Dendritic cell treated with granulocyte-macrophage colony-stimulating factor and Interleukin-4, amounts not matched to agents 40 ng/mL and 50 ng/mL, for 4 days (primary cell): Measurements from ENCODE around the gene NFATC2.
A peak's percentile ranks its signal among the peaks of the same experiment; 100 is the strongest.

Experiments used
- H3K27ac Mint-ChIP-seq: one replicate; pipeline ENCODE4 v1.8.0; 2022; ENCODE audit warnings: mild to moderate bottlenecking, mixed read lengths
- H3K27me3 Mint-ChIP-seq: one replicate; pipeline ENCODE4 v1.8.0; 2022; ENCODE audit warnings: mild to moderate bottlenecking, mixed read lengths
- H3K36me3 Mint-ChIP-seq: one replicate; pipeline ENCODE4 v1.8.0; 2022; ENCODE audit warnings: low read depth, mixed read lengths
- H3K4me1 Mint-ChIP-seq: one replicate; pipeline ENCODE4 v1.8.0; 2022; ENCODE audit warnings: low read depth, mixed read lengths
- H3K4me3 Mint-ChIP-seq: one replicate; pipeline ENCODE4 v1.8.0; 2022; ENCODE audit warnings: mild to moderate bottlenecking, moderate library complexity, mixed read lengths
- H3K9me3 Mint-ChIP-seq: one replicate; pipeline ENCODE4 v1.8.0; 2022; ENCODE audit warnings: mixed read lengths
- intact Hi-C: fragments of 100-400 bp; cut with micrococcal nuclease; formaldehyde crosslinking; loops from one replicate; pipeline ENCODE4 v1.15.0; 2022

The NFATC2 gene

DNA sequence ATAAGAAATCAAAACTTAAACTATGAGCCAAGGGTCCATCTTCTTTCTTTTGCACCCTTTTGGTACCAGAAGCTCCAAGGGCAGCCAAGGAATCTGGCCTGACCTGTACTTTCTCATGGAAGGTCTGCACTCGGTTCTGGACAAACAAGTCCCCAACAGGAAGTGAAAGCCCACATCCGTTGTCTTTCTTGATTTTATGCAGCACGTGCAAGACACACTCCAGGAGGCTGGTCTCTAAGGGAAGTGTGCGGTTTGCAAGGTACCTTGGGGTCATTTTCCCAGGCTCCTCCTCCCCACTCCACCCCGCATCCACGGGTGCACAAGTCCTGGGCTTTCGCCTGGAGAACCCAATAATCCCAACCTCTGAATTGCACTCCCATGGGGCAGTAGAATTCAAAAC lies 101.9 kb downstream of the NFATC2 start:
- Mint-ChIP-seq H3K4me1 (peaks cover 43% of the 10 kb centered on the region), H3K36me3 (peaks cover 61% of the 10 kb centered on the region), H3K9me3 (no peaks in the 10 kb centered on the region), H3K4me3 (no peak overlapping the region), H3K27me3 (no peaks in the 10 kb centered on the region), H3K27ac (no peak overlapping the region)
- intact Hi-C loops, result no loop called here

GRCh38 chr20:51439160-51439689 lies 103.3 kb downstream of the NFATC2 start:
- no peak overlapping the region for H3K4me3 Mint-ChIP-seq
- peaks cover 61% of the 10 kb centered on the region for H3K36me3 Mint-ChIP-seq
- no peaks in the 10 kb centered on the region for H3K27me3 Mint-ChIP-seq
- intact Hi-C loops, result no loop called here
- peak overlapping the region; percentile 59 for H3K27ac Mint-ChIP-seq
- H3K9me3 Mint-ChIP-seq, result no peaks in the 10 kb centered on the region
- H3K4me1 Mint-ChIP-seq, result peaks cover 46% of the 10 kb centered on the region

GRCh38 chr20:51438136-51438535 lies 104.4 kb downstream of the NFATC2 start:
- no peaks in the 10 kb centered on the region for H3K9me3 Mint-ChIP-seq
- peaks cover 2% of the 10 kb centered on the region for H3K27me3 Mint-ChIP-seq
- intact Hi-C loops, result no loop called here
- no peak overlapping the region for H3K4me3 Mint-ChIP-seq
- H3K27ac Mint-ChIP-seq, result peak overlapping the region; percentile 59
- peaks cover 61% of the 10 kb centered on the region for H3K36me3 Mint-ChIP-seq
- peaks cover 46% of the 10 kb centered on the region for H3K4me1 Mint-ChIP-seq

DNA sequence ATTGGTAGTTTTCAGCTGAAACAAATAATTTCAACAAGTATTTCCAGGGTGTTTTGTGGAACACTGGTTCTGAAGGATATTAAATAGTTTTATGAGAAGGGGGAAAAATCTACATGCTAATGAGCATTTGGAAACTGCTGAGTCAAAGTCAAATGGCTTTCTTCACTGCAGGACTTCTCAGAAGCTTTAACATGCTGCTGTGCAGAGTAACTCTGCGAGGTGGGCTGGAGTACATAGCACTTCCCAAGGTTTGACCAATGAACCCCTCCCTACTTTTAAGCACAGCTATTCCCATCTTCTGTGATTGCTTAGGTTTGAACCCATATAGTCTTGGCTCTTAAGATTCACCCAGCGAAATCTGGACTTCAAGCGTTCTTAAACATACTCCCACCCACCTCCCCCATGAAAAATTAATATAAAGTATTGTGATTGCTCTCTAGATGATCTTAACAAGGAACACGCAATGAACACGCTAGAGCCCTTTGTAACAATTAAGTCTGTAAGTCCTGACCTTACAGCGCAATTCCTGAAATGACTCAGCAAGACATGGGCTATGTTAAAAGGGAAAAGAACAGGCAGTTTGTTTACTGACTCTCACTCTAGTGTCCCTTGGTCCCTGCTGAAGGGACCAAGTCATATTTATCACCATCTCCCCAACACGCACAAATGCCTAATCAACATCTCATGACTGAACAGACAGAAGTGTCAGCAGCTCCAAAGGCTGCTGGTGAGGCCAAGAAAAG lies 105.2 kb downstream of the NFATC2 start:
- Mint-ChIP-seq H3K27ac (peak overlapping the region; percentile 41), H3K4me1 (peaks cover 46% of the 10 kb centered on the region), H3K36me3 (peaks cover 63% of the 10 kb centered on the region), H3K9me3 (no peaks in the 10 kb centered on the region), H3K27me3 (peaks cover 3% of the 10 kb centered on the region), H3K4me3 (no peak overlapping the region)
- intact Hi-C loops, result no loop called here

DNA sequence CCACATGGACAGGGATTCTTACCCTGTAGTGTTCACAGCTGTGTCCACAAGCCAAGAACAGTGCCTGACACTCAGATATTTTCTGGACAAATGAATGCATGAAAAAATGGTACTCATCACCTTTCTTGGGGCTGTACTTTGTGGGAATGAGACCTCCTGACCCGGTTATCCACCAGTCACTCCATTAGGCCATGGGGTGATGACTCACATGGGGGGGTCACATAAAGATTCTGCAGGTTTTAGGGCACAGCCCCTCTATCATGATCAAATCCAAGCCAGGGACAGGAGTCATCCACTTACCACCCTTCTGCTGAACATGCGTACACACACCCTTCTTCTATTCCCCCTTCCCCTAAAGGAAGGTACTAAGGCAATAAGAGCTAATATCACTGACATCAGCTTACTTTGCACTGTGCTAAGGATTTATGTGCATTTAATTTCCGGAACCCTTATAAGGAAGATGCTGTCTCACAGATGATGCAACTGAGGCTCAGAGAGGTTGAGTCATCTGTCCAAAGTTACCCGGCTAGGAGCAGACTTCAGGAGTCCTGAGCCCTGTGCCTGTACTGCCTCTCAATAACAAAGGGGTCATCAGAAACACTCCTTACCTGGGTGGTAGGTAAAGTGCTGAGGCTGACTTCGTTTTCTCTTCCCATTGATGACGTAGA lies 107.8 kb downstream of the NFATC2 start:
- Mint-ChIP-seq H3K36me3 (peaks cover 70% of the 10 kb centered on the region), H3K27me3 (peaks cover 16% of the 10 kb centered on the region), H3K9me3 (no peaks in the 10 kb centered on the region), H3K4me1 (peaks cover 43% of the 10 kb centered on the region), H3K27ac (no peak overlapping the region), H3K4me3 (no peak overlapping the region)
- intact Hi-C loops, result no loop called here

DNA sequence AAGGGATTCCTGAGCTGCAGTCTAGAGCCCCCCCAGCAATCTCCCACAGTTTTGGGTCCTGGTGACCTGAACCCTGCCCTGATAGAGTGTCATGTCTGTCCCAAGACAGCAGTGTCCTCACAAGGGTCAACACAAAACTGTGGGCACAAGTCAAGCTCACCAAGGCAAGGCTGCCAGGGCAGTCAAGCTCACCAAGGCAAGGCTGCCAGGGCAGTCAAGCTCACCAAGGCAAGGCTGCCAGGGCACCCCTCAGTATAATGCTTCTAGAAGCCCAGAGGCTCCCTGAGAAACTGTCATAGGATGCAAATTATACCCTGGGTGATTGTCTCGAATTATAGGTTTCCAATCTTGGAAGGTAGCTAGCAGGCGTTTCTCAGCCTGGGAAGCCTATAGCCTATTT lies 108.5 kb downstream of the NFATC2 start:
- Mint-ChIP-seq H3K4me1 (peaks cover 36% of the 10 kb centered on the region), H3K36me3 (peaks cover 77% of the 10 kb centered on the region), H3K27ac (no peak overlapping the region), H3K27me3 (peaks cover 16% of the 10 kb centered on the region), H3K4me3 (no peak overlapping the region), H3K9me3 (no peaks in the 10 kb centered on the region)
- intact Hi-C loops, result no loop called here

GRCh38 chr20:51432875-51433274 lies 109.6 kb downstream of the NFATC2 start:
- Mint-ChIP-seq H3K4me3 (no peak overlapping the region), H3K36me3 (peaks cover 81% of the 10 kb centered on the region), H3K27me3 (peaks cover 16% of the 10 kb centered on the region), H3K9me3 (no peaks in the 10 kb centered on the region), H3K4me1 (peaks cover 24% of the 10 kb centered on the region), H3K27ac (no peak overlapping the region)
- intact Hi-C loops, result no loop called here

- Mint-ChIP-seq H3K4me1 (peaks cover 19% of the 10 kb centered on the region), H3K4me3 (no peak overlapping the region), H3K27ac (no peak overlapping the region), H3K36me3 (peaks cover 82% of the 10 kb centered on the region), H3K9me3 (no peaks in the 10 kb centered on the region), H3K27me3 (peaks cover 17% of the 10 kb centered on the region)
- intact Hi-C loops, result no loop called here
Measured at GRCh38 chr20:51432251-51432784, 110.2 kb downstream of the NFATC2 start.

DNA sequence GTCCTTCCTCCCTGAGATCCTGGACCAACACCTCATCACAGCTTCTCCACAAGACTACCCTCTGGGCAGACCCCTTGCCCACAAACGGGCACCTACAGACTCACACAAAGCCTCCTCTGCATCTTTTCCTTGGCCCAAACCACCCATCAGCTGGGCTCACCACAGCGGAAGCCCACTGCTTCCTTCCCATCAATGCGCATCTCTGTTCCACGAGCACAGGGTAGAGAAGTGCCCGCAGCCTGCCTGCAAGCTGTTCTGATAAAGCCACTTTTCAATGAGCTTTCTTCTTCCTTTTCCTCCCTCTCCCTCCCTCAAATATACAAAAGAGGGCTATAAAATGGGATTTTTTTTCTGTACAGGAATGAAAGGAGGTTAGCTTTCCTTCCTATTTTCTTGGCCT lies 111.2 kb downstream of the NFATC2 start:
- intact Hi-C loops, result no loop called here
- Mint-ChIP-seq H3K27me3 (peaks cover 17% of the 10 kb centered on the region), H3K36me3 (peaks cover 90% of the 10 kb centered on the region), H3K9me3 (no peaks in the 10 kb centered on the region), H3K4me1 (peaks cover 17% of the 10 kb centered on the region), H3K27ac (no peak overlapping the region), H3K4me3 (no peak overlapping the region)

- intact Hi-C loops, result no loop called here
- Mint-ChIP-seq H3K36me3 (peaks cover 91% of the 10 kb centered on the region), H3K9me3 (no peaks in the 10 kb centered on the region), H3K4me3 (no peak overlapping the region), H3K27me3 (peaks cover 17% of the 10 kb centered on the region), H3K4me1 (peaks cover 12% of the 10 kb centered on the region), H3K27ac (no peak overlapping the region)
Measured at GRCh38 chr20:51430198-51430950, 112.1 kb downstream of the NFATC2 start.

DNA sequence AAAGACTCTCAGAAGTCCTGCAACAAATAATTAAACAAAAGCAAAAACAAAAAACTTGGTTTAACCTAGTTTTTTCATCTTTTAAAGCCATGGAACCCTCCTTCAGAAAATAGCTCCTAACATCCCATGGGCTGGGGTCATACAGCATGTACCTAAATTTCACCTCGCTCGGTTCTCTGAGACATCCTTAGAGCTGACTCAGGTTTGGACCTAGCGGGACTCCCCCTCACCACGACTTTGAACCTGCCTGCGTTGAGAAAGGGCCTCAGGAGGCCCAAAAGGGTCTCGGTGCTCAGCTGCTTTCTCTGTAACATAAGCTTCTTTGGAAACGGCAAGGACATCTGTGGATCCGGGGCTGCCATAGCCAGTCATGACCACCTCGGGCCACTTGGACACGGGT lies 112.8 kb downstream of the NFATC2 start:
- peaks cover 6% of the 10 kb centered on the region for H3K4me1 Mint-ChIP-seq
- H3K27me3 Mint-ChIP-seq, result peaks cover 18% of the 10 kb centered on the region
- H3K4me3 Mint-ChIP-seq, result no peak overlapping the region
- H3K36me3 Mint-ChIP-seq, result peaks cover 91% of the 10 kb centered on the region
- H3K27ac Mint-ChIP-seq, result no peak overlapping the region
- no peaks in the 10 kb centered on the region for H3K9me3 Mint-ChIP-seq
- intact Hi-C loops, result no loop called here

DNA sequence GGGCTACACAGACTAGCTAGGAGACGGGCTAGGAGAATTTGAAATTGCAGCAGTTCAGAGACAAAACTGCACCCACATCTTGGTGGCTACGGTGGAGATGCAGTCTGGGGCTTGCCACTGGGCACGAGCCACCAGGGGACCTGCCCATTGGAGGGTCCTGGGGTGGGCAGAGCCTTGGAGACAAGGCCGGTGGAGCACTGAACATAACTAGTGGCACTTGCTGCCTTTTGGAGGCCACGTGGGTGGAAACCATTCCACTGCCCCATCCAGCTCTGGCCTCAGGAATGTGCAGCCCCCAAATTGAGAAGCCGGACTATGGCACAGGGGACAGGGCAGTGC lies 113.4 kb downstream of the NFATC2 start:
- intact Hi-C loops, result no loop called here
- Mint-ChIP-seq H3K27ac (no peak overlapping the region), H3K9me3 (no peaks in the 10 kb centered on the region), H3K4me3 (no peak overlapping the region), H3K36me3 (peaks cover 92% of the 10 kb centered on the region), H3K27me3 (peaks cover 18% of the 10 kb centered on the region), H3K4me1 (peaks cover 6% of the 10 kb centered on the region)

- Mint-ChIP-seq H3K9me3 (no peaks in the 10 kb centered on the region), H3K27ac (no peak overlapping the region), H3K36me3 (peaks cover 92% of the 10 kb centered on the region), H3K4me3 (no peak overlapping the region), H3K4me1 (peaks cover 6% of the 10 kb centered on the region), H3K27me3 (peaks cover 18% of the 10 kb centered on the region)
- intact Hi-C loops, result no loop called here
Measured at GRCh38 chr20:51428401-51429143, 113.9 kb downstream of the NFATC2 start.
